ENCODE data around the gene MCC. TPM values are rescaled to one million over a fixed set of nuclear protein-coding genes. Genes with fewer than 3 reads are reported as not detected.

Gene MCC
- total and polyA plus RNA-seq, 2 of the 4 experiments (the other 2 are of a cell fraction): 5.0 to 20.6 TPM

DNA sequence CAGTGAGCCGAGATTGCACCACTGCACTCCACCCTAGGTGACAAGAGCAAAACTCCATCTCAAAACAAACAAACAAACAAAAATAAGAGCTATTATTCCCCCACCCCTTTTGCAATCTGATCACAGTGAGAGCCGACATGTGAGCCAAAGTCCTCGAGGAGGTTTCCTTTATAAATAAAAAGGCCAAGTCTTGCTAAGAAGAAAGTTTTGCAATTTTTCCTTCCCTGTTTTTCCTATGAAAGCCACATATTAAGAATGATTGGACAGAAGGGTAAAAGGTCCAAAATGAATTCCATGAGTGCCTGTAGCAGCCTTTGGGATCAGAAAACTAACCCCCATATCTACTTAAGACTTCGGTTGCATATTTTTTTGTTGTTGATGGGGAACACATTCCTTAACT is 233.1 kb downstream of the MCC start:
- DNase-seq: no peak
- no peaks in the 10 kb centered on the region for H4K20me1 ChIP-seq (ENCODE audit: insufficient read depth, low read length)
- peaks cover 14% of the 10 kb centered on the region for H3K4me1 ChIP-seq (ENCODE audit: control insufficient read depth, insufficient read depth, low read length)
- H4K5ac ChIP-seq (ENCODE audit: low read depth, low read length): no peak overlapping the region
- WGBS, 2 experiments (ENCODE audit: extremely low coverage in 2 of 2, insufficient read length in 1 of 2): no CpG with 5 or more reads among the region's 4 CpGs
- no peaks in the 10 kb centered on the region for H3K27me3 ChIP-seq (ENCODE audit: control insufficient read depth, insufficient read depth, low read length)
- H2BK120ac ChIP-seq (ENCODE audit: low read depth, low read length): no peak overlapping the region
- H2BK20ac ChIP-seq (ENCODE audit: low read depth, low read length): no peak overlapping the region
- no peaks in the 10 kb centered on the region; the same call in 1 of the 2 replicates for H3K36me3 ChIP-seq (ENCODE audit: control insufficient read depth, insufficient read depth, low read length)
- CTCF ChIA-PET: no interaction called here
- TF ChIP-seq, protein P1, sequence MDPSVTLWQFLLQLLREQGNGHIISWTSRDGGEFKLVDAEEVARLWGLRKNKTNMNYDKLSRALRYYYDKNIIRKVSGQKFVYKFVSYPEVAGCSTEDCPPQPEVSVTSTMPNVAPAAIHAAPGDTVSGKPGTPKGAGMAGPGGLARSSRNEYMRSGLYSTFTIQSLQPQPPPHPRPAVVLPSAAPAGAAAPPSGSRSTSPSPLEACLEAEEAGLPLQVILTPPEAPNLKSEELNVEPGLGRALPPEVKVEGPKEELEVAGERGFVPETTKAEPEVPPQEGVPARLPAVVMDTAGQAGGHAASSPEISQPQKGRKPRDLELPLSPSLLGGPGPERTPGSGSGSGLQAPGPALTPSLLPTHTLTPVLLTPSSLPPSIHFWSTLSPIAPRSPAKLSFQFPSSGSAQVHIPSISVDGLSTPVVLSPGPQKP (IDR thresholded peaks at IDR 0.05; ENCODE audit: borderline replicate concordance, low read depth, low read length): no peak
- no peak for TF ChIP-seq BHLHE40 (IDR thresholded peaks at IDR 0.05; ENCODE audit: low read depth, low read length)
- no peak for TF ChIP-seq MAZ (IDR thresholded peaks at IDR 0.05; ENCODE audit: borderline replicate concordance, low read depth, low read length)
- no peak for TF ChIP-seq RFX5 (IDR thresholded peaks at IDR 0.05; ENCODE audit: low read depth, low read length)
- no peak for TF ChIP-seq POLR2A (IDR thresholded peaks at IDR 0.05; ENCODE audit: low read depth, low read length)
- TF ChIP-seq CHD1 (IDR thresholded peaks at IDR 0.05; ENCODE audit: low read depth, low read length): no peak
- TF ChIP-seq CEBPB (IDR thresholded peaks at IDR 0.05; ENCODE audit: low read depth, low read length): no peak
- TF ChIP-seq, protein P2, sequence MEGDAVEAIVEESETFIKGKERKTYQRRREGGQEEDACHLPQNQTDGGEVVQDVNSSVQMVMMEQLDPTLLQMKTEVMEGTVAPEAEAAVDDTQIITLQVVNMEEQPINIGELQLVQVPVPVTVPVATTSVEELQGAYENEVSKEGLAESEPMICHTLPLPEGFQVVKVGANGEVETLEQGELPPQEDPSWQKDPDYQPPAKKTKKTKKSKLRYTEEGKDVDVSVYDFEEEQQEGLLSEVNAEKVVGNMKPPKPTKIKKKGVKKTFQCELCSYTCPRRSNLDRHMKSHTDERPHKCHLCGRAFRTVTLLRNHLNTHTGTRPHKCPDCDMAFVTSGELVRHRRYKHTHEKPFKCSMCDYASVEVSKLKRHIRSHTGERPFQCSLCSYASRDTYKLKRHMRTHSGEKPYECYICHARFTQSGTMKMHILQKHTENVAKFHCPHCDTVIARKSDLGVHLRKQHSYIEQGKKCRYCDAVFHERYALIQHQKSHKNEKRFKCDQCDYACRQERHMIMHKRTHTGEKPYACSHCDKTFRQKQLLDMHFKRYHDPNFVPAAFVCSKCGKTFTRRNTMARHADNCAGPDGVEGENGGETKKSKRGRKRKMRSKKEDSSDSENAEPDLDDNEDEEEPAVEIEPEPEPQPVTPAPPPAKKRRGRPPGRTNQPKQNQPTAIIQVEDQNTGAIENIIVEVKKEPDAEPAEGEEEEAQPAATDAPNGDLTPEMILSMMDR (conservative IDR thresholded peaks at IDR 0.05; ENCODE audit: low read depth, low read length): no peak
- no peak for TF ChIP-seq MXI1 (IDR thresholded peaks at IDR 0.05; ENCODE audit: borderline replicate concordance, low read depth, low read length)
- TF ChIP-seq NFE2L2 (IDR thresholded peaks at IDR 0.05; ENCODE audit: low read depth, low read length): no peak
- TF ChIP-seq SMC3 (IDR thresholded peaks at IDR 0.05; ENCODE audit: low read depth, low read length): no peak
- TF ChIP-seq MAFK (IDR thresholded peaks at IDR 0.05; ENCODE audit: low read depth, low read length): no peak
- H2AK5ac ChIP-seq (ENCODE audit: low read depth, low read length): no peak overlapping the region
- no peak overlapping the region for H3K56ac ChIP-seq (ENCODE audit: extremely low read depth, insufficient read depth, low read length)
- H3K4me2 ChIP-seq (ENCODE audit: low read depth, low read length): no peak overlapping the region
- no peak overlapping the region for H2AK9ac ChIP-seq (replicated peaks; ENCODE audit: low read depth, low read length, poor library complexity)
- no peak overlapping the region for H4K91ac ChIP-seq (ENCODE audit: insufficient read depth, low read depth, low read length)
- ATAC-seq (ENCODE audit: low read depth): peak; percentile 6; the same call in 1 of the 2 replicates
- H3K27ac ChIP-seq (ENCODE audit: insufficient read depth, low read length): no peak overlapping the region
- no peak overlapping the region for H3K23ac ChIP-seq (ENCODE audit: low read depth, low read length)
- dilution Hi-C loops (cut with HindIII; ENCODE audit: low sequenced_read_pairs, unreplicated experiment): no loop called here
- no peak overlapping the region for H3K4ac ChIP-seq (ENCODE audit: low read depth, low read length)
- H3K79me1 ChIP-seq (ENCODE audit: low read depth in 1 of 2, low read length in 2 of 2): peaks cover 25 to 41% of the 10 kb centered on the region in 2 experiments
- POLR2A ChIA-PET (ENCODE audit: unreplicated experiment): no interaction called here
- H3K14ac ChIP-seq (replicated peaks; ENCODE audit: low read depth, low read length): no peak overlapping the region
- H2AFZ ChIP-seq (replicated peaks; ENCODE audit: low read length, poor library complexity): no peak overlapping the region
- in situ Hi-C loops (cut with MboI; ENCODE audit: low sequenced_read_pairs): no loop called here
- H3K18ac ChIP-seq (ENCODE audit: low read depth, low read length): no peak overlapping the region
- intact Hi-C loops (cut with micrococcal nuclease): no loop called here
- no TSS peak for BruUV-seq (replicated peaks)
- H2BK15ac ChIP-seq (ENCODE audit: low read depth, low read length): no peak overlapping the region
- no peak overlapping the region for H2BK5ac ChIP-seq (ENCODE audit: low read depth, low read length, poor library complexity, severe bottlenecking)
- H3K9ac ChIP-seq (ENCODE audit: low read depth, low read length): no peak overlapping the region
- H3K9me3 ChIP-seq (ENCODE audit: control insufficient read depth, insufficient read depth, low read length): no peaks in the 10 kb centered on the region
- no peak overlapping the region for H4K8ac ChIP-seq (ENCODE audit: low read depth in 2 of 2, low read length in 2 of 2)
- peaks cover 3% of the 10 kb centered on the region for H3K9me1 ChIP-seq (ENCODE audit: insufficient read depth, low read length)
- no peak overlapping the region for H3K4me3 ChIP-seq (ENCODE audit: insufficient read depth, low read depth, low read length)
